Stimulated activated CD8-positive, alpha-beta memory T cell treated with anti-CD3 and anti-CD28 coated beads, Interleukin-4, amount 100 ng/mL, for 24 hours (primary cell): ENCODE results near the gene UBTD1.
"Not testable (repeated sequence)": the region's sequence is repeated elsewhere in the genome, so short reads cannot be mapped to it uniquely, and the experiment has no call there.

Source experiments
- DNase-seq: peaks from one replicate; pipeline ENCODE4 v3.0.0-alpha.2; 2020; ENCODE audit warnings: low read depth

Gene UBTD1

GRCh38 chr10:97563337-97563736 lies 64.6 kb downstream of the UBTD1 start:
- DNase-seq, result no peak

- DNase-seq, result no peak
These were observed 66.1 kb downstream of the UBTD1 start for GRCh38 chr10:97564776-97565175.

GRCh38 chr10:97566336-97566996 lies 67.7 kb downstream of the UBTD1 start:
- DNase-seq, result no peak

GRCh38 chr10:97567891-97568290 lies 69.2 kb downstream of the UBTD1 start:
- no peak for DNase-seq

- no peak for DNase-seq
These were observed 71.5 kb downstream of the UBTD1 start for GRCh38 chr10:97570146-97570788.

GRCh38 chr10:97570789-97571471 lies 72.2 kb downstream of the UBTD1 start:
- no peak for DNase-seq

- DNase-seq, result no peak
These were observed 72.9 kb downstream of the UBTD1 start for GRCh38 chr10:97571622-97572021.

- peak; percentile 29 for DNase-seq
These were observed 73.7 kb downstream of the UBTD1 start, which contains the start of gene ANKRD2 for GRCh38 chr10:97572214-97572989. Gene ANKRD2, plus strand, starts transcription at chr10:97572779. Its CDS starts 10 bp downstream, at chr10:97572789.

GRCh38 chr10:97573021-97573420 lies 74.3 kb downstream of the UBTD1 start:
- no peak for DNase-seq

- DNase-seq, result no peak
These were observed 74.9 kb downstream of the UBTD1 start for GRCh38 chr10:97573672-97574071.

- DNase-seq, result no peak
These were observed 75.8 kb downstream of the UBTD1 start for GRCh38 chr10:97574374-97575126.

GRCh38 chr10:97575127-97575668 lies 76.5 kb downstream of the UBTD1 start:
- no peak for DNase-seq

- DNase-seq, result not testable (repeated sequence)
These were observed 77.8 kb downstream of the UBTD1 start for GRCh38 chr10:97576487-97576886.

GRCh38 chr10:97577701-97578100 lies 79.0 kb downstream of the UBTD1 start:
- DNase-seq, result no peak

GRCh38 chr10:97578171-97578844 lies 79.6 kb downstream of the UBTD1 start:
- no peak for DNase-seq

- no peak for DNase-seq
These were observed 82.0 kb downstream of the UBTD1 start for GRCh38 chr10:97580421-97581367.

- DNase-seq, result no peak
These were observed 83.4 kb downstream of the UBTD1 start for GRCh38 chr10:97582169-97582568.

GRCh38 chr10:97583476-97583875 lies 84.8 kb downstream of the UBTD1 start:
- DNase-seq, result no peak

GRCh38 chr10:97584060-97584797 lies 85.5 kb downstream of the UBTD1 start, which contains the start of gene HOGA1:
Gene HOGA1, plus strand, starts transcription at chr10:97584389. Its CDS starts 315 bp downstream, at chr10:97584704.
- DNase-seq, result no peak
